Adrenal gland (tissue), 12 donors: ENCODE measurements around the gene MFSD12. TPM values are rescaled to one million over a fixed set of nuclear protein-coding genes. Genes with fewer than 3 reads are reported as not detected.

ENCODE experiments used
- DNase-seq, 7 donors: peaks; one replicate each; pipeline ENCODE4 v3.0.0-alpha.2; 2019 to 2020
- H3K27ac ChIP-seq, 5 donors: fragments of 200-600 bp; sonication (generic) in 4 of 5; 1 replicate in 3 of 5; 2 replicates in 2 of 5; pipeline versions ENCODE4 v1.5.1 to v1.8.0; 2016 to 2020; ENCODE audit warnings: mild to moderate bottlenecking in 1 of 5
- H3K27me3 ChIP-seq: fragments of 200-600 bp; 2 replicates; pipeline ENCODE4 v1.8.0; 2021
- H3K36me3 ChIP-seq, 2 donors: fragments of 200-600 bp; replicated peaks in 1 of 2; 1 replicate in 1 of 2; 2 replicates in 1 of 2; pipeline versions ENCODE4 v1.5.1 to v1.8.0; 2018 to 2022
- H3K4me1 ChIP-seq, 2 donors: fragments of 200-600 bp; replicated peaks in 1 of 2; 1 replicate in 1 of 2; 2 replicates in 1 of 2; pipeline versions ENCODE4 v1.5.1 to v1.8.0; 2018 to 2021
- H3K4me3 ChIP-seq, 4 donors: fragments of 200-600 bp; sonication (generic) in 3 of 4; one replicate each; pipeline ENCODE4 v1.5.1; 2016 to 2018
- H3K9me3 ChIP-seq, 3 donors: fragments of 200-600 bp; sonication (generic) in 1 of 3; replicated peaks in 1 of 3; 1 replicate in 2 of 3; 2 replicates in 1 of 3; pipeline versions ENCODE4 v1.5.1 to v1.8.0; 2016 to 2021
- CTCF ChIP-seq, 6 experiments: fragments of 450-650 bp in 4 of 6; fragments of 200-600 bp in 2 of 6; sonication (generic) in 1 of 6; IDR thresholded peaks; 1 replicate in 5 of 6; 2 replicates in 1 of 6; pipeline versions ENCODE4 v1.5.1 to v1.8.0; 2016 to 2021; ENCODE audit warnings: antibody characterized with exemption in 6 of 6, mild to moderate bottlenecking in 2 of 6, moderate library complexity in 1 of 6
- POLR2A ChIP-seq, 2 donors: fragments of 450-650 bp; IDR thresholded peaks; one replicate each; pipeline ENCODE4 v1.6.1; 2017; ENCODE audit warnings: antibody characterized with exemption in 2 of 2, mild to moderate bottlenecking in 2 of 2, moderate library complexity in 1 of 2
- WGBS, 4 donors: extraction: QIAGEN DNeasy Blood & Tissue Kit in 2 of 4; methylation state at CpG; one replicate each; pipeline versions ENCODE4 v1.1.5 to v1.1.7; 2013 to 2017; 5-methylcytosine and 5-hydroxymethylcytosine counted together
- intact Hi-C, 2 donors: fragments of 100-400 bp; cut with DNase I; formaldehyde crosslinking; loops; one replicate each; pipeline versions ENCODE4 v1.14.1 to v1.15.0; 2022 to 2023
- polyA plus RNA-seq, 3 donors: library from polyadenylated mRNA; stranded (reverse); fragments of 200-250 nt in 2 of 3; fragments of 350-450 nt in 1 of 3; fragmentation: Illumina TruSeq in 1 of 3; extraction: RNeasy Lipid Tissue Mini Kit (QIAGEN cat#74804) in 1 of 3; gene quantifications; one replicate each; pipeline ENCODE4 v1.2.3, GENCODE V29; 2013 to 2014
- total RNA-seq, 9 donors: library from RNA; depleted of rRNA in 4 of 9; stranded (reverse); fragments of >200 nt in 4 of 9; fragments of 120-200 nt in 1 of 9; fragmentation: NEBNext Ultra II Directional in 1 of 9; extraction: Animal tissue kit (Norgen Biotek cat#: 25700) in 1 of 9; gene quantifications; one replicate each; pipeline versions ENCODE4 v1.1.0 to v1.2.4, GENCODE V29; 2013 to 2023
- donor health status: healthy with polysubstance abuse.
- donor health status: Bipolar disorder and iron deficiency.
- donor health status: DM: yes; HTN: yes; CAD: no.
- donor health status: DM: no; HTN: no; CAD: no.
- donor health status: DM: no; HTN: no; CAD: no.
- donor health status: DM: yes; HTN: yes; CAD: no.

The MFSD12 gene
- total and polyA plus RNA-seq, 12 donors: 18.5 to 123 (median 61.1) TPM

- WGBS, 4 donors: 93 to 97% (median 96%) methylated on average over 20 of the region's 20 CpGs
- H3K4me1 ChIP-seq: peaks cover 9 to 14% of the 10 kb centered on the region in 2 donors
- intact Hi-C loops: no loop called here
- no peak for TF ChIP-seq POLR2A (IDR thresholded peaks at IDR 0.05)
- TF ChIP-seq CTCF (IDR thresholded peaks at IDR 0.05): no peak
- H3K27ac ChIP-seq: no peak overlapping the region
- H3K9me3 ChIP-seq: no peaks in the 10 kb centered on the region
- peaks cover 0 to 68% of the 10 kb centered on the region in 2 donors for H3K36me3 ChIP-seq
- no peak for DNase-seq
- H3K27me3 ChIP-seq: no peaks in the 10 kb centered on the region
- H3K4me3 ChIP-seq: no peak overlapping the region
Measured at GRCh38 chr19:3528539-3529211, 28.7 kb downstream of the MFSD12 start.

GRCh38 chr19:3528080-3528479 is 29.3 kb downstream of the MFSD12 start:
- peaks cover 0 to 68% of the 10 kb centered on the region in 2 donors for H3K36me3 ChIP-seq
- no peak for TF ChIP-seq POLR2A (IDR thresholded peaks at IDR 0.05)
- no peak for TF ChIP-seq CTCF (IDR thresholded peaks at IDR 0.05)
- 96 to 99% (median 98%) methylated on average over 4 to 14 of the region's 14 CpGs for WGBS, 4 donors
- no peaks in the 10 kb centered on the region for H3K27me3 ChIP-seq
- H3K4me1 ChIP-seq: peaks cover 11 to 16% of the 10 kb centered on the region in 2 donors
- no peak overlapping the region for H3K4me3 ChIP-seq
- DNase-seq: no peak
- H3K27ac ChIP-seq: no peak overlapping the region
- intact Hi-C loops: no loop called here
- no peaks in the 10 kb centered on the region for H3K9me3 ChIP-seq

GRCh38 chr19:3527238-3527910 is 30.0 kb downstream of the MFSD12 start:
- H3K27ac ChIP-seq: no peak overlapping the region
- H3K9me3 ChIP-seq: no peaks in the 10 kb centered on the region
- intact Hi-C loops: no loop called here
- DNase-seq: no peak
- H3K27me3 ChIP-seq: no peaks in the 10 kb centered on the region
- H3K4me3 ChIP-seq: no peak overlapping the region
- peaks cover 11 to 19% of the 10 kb centered on the region in 2 donors for H3K4me1 ChIP-seq
- peaks cover 0 to 65% of the 10 kb centered on the region in 2 donors for H3K36me3 ChIP-seq
- TF ChIP-seq CTCF (IDR thresholded peaks at IDR 0.05) (no peak), POLR2A (IDR thresholded peaks at IDR 0.05) (no peak)
- WGBS, 4 donors: 95 to 100% (median 95%) methylated on average over 4 to 21 of the region's 21 CpGs

- no peak for TF ChIP-seq POLR2A (IDR thresholded peaks at IDR 0.05)
- TF ChIP-seq CTCF (IDR thresholded peaks at IDR 0.05): no peak
- Histone ChIP-seq H3K4me3 (no peak overlapping the region), H3K9me3 (no peaks in the 10 kb centered on the region), H3K36me3 (peaks cover 0 to 58% of the 10 kb centered on the region in 2 donors), H3K4me1 (peaks cover 15 to 26% of the 10 kb centered on the region in 2 donors), H3K27ac (no peak overlapping the region), H3K27me3 (no peaks in the 10 kb centered on the region)
- WGBS, 4 donors: 88 to 94% (median 91%) methylated on average over 16 to 28 of the region's 28 CpGs
- intact Hi-C loops: no loop called here
- no peak for DNase-seq
Measured at GRCh38 chr19:3526507-3527237, 30.7 kb downstream of the MFSD12 start.
